HepG2 (cell line): ENCODE data around the gene BRCA1. TPM values are rescaled to one million over a fixed set of nuclear protein-coding genes. Genes with fewer than 3 reads are reported as not detected.

Source experiments
- ATAC-seq: fragments of 200-7000 bp; cut with Tn5 transposase; 3 replicates; pipeline ENCODE4 v1.9.1; 2020; ENCODE audit warnings: mild to moderate bottlenecking, moderate library complexity
- BruUV-seq: library from RNA; stranded (reverse); fragments of 400-500 nt; replicated peaks from 2 replicates; lab custom pipeline; 2021; lab: Mats Ljungman, UMichigan
- CTCF ChIA-PET: fragments of 300-600 bp; formaldehyde crosslinking; extraction: SDS; loops from one replicate; lab custom pipeline; 2021; ENCODE audit warnings: low total read pairs, inconsistent platforms, low intra/inter-chr PET ratio; lab: Yijun Ruan, JAX
- POLR2A ChIA-PET: fragments of 350-600 bp; sonication (Branson Sonifier 250); formaldehyde crosslinking; loops from one replicate; lab custom pipeline; 2020; ENCODE audit warnings: antibody characterized with exemption, inconsistent platforms; lab: Yijun Ruan, JAX
- DNase-seq: peaks from one replicate; pipeline ENCODE4 v3.0.0-alpha.2; 2015; ENCODE audit warnings: low spot score
- FAIRE-seq: peaks from 3 replicates; lab custom pipeline; 2011; peaks lifted over from hg19 to GRCh38; lab: Jason Lieb, UNC
- H2AFZ ChIP-seq: one replicate; pipeline ENCODE4 v1.6.1; 2011; ENCODE audit warnings: low read length, inconsistent platforms
- H3K27ac ChIP-seq: fragments of 300-600 bp; 3 replicates; pipeline ENCODE4 v1.8.0; 2011; ENCODE audit warnings: mixed run types, mild to moderate bottlenecking, mixed read lengths, low read length, inconsistent platforms; ENCODE audit not compliant: insufficient read depth; ENCODE audit errors: extremely low read length
- H3K27me3 ChIP-seq, 2 experiments: fragments of 200-600 bp in 1 of 2; 2 replicates in 1 of 2; 3 replicates in 1 of 2; pipeline versions ENCODE4 v1.6.0 to v1.8.0; 2011; ENCODE audit warnings: low read length in 2 of 2, mild to moderate bottlenecking in 2 of 2, moderate library complexity in 2 of 2, inconsistent platforms in 1 of 2; ENCODE audit not compliant: insufficient read depth in 2 of 2, control insufficient read depth in 1 of 2
- H3K36me3 ChIP-seq, 2 experiments: fragments of 200-600 bp in 1 of 2; replicated peaks in 1 of 2; 2 replicates in 1 of 2; 3 replicates in 1 of 2; pipeline versions ENCODE4 v1.5.1 to v1.8.0; 2011; ENCODE audit warnings: low read length in 2 of 2, inconsistent platforms in 1 of 2; ENCODE audit not compliant: insufficient read depth in 2 of 2, control insufficient read depth in 1 of 2
- H3K4me1 ChIP-seq: 2 replicates; pipeline ENCODE4 v1.5.1; 2012; ENCODE audit warnings: low read length, inconsistent platforms; ENCODE audit not compliant: insufficient read depth
- H3K4me2 ChIP-seq: 2 replicates; pipeline ENCODE4 v1.6.0; 2011; ENCODE audit warnings: low read depth, low read length, inconsistent platforms
- H3K4me3 ChIP-seq, 3 experiments: fragments of 200-600 bp in 1 of 3; sonication (generic), shearing (Covaris generic) in 1 of 3; replicated peaks in 1 of 3; 2 replicates each; pipeline ENCODE4 v1.5.1; 2011 to 2016; ENCODE audit warnings: low read length in 3 of 3, inconsistent platforms in 2 of 3, low read depth in 2 of 3, mild to moderate bottlenecking in 2 of 3, control low read depth in 1 of 3, mixed read lengths in 1 of 3; ENCODE audit not compliant: insufficient read depth in 1 of 3
- H3K79me2 ChIP-seq: one replicate; pipeline ENCODE4 v1.6.1; 2011; ENCODE audit warnings: low read length, inconsistent platforms; ENCODE audit not compliant: insufficient read depth
- H3K9ac ChIP-seq: 2 replicates; pipeline ENCODE4 v1.6.0; 2011; ENCODE audit warnings: mild to moderate bottlenecking, low read depth, low read length, inconsistent platforms; ENCODE audit not compliant: insufficient read depth
- H3K9me3 ChIP-seq: 2 replicates; pipeline ENCODE4 v1.5.1; 2012; ENCODE audit warnings: mild to moderate bottlenecking, low read length
- H4K20me1 ChIP-seq: 2 replicates; pipeline ENCODE4 v1.6.0; 2011; ENCODE audit warnings: inconsistent platforms, mild to moderate bottlenecking, low read length, moderate library complexity; ENCODE audit not compliant: insufficient read depth
- KMT2A ChIP-seq: sonication (generic); formaldehyde crosslinking; IDR thresholded peaks from 2 replicates; pipeline ENCODE4 v1.4.0; 2020; ENCODE audit warnings: missing genetic modification reagents
- MTA1 ChIP-seq: sonication (generic); formaldehyde crosslinking; IDR thresholded peaks from 2 replicates; pipeline ENCODE4 v1.4.0; 2020; ENCODE audit warnings: missing genetic modification reagents, mild to moderate bottlenecking, borderline replicate concordance
- SAFB2 ChIP-seq: sonication (generic); formaldehyde crosslinking; IDR thresholded peaks from 2 replicates; pipeline ENCODE4 v1.5.1; 2020; ENCODE audit warnings: missing genetic modification reagents, low read depth, mild to moderate bottlenecking, borderline replicate concordance
- SAP130 ChIP-seq: IDR thresholded peaks from 2 replicates; pipeline ENCODE4 v1.6.1; 2016; ENCODE audit warnings: low read depth
- SOX5 ChIP-seq: IDR thresholded peaks from 2 replicates; pipeline ENCODE4 v1.6.1; 2016; ENCODE audit warnings: borderline replicate concordance
- TBP ChIP-seq: sonication (generic); formaldehyde crosslinking; IDR thresholded peaks from 2 replicates; pipeline ENCODE4 v1.5.0; 2020; ENCODE audit warnings: missing genetic modification reagents
- ZNF253 ChIP-seq: sonication (generic); formaldehyde crosslinking; IDR thresholded peaks from 2 replicates; pipeline ENCODE4 v1.8.0; 2022; ENCODE audit warnings: mild to moderate bottlenecking, missing genetic modification reagents, borderline replicate concordance
- ZNF282 ChIP-seq: fragments of 450-650 bp; IDR thresholded peaks from 2 replicates; pipeline ENCODE4 v1.6.1; 2018; ENCODE audit not compliant: partially characterized antibody
- ZNF563 ChIP-seq: sonication (generic); formaldehyde crosslinking; IDR thresholded peaks from 2 replicates; pipeline ENCODE4 v1.8.0; 2022; ENCODE audit warnings: mild to moderate bottlenecking, moderate library complexity, missing genetic modification reagents
- WGBS: methylation state at CpG from one replicate; pipeline ENCODE4 v1.1.6; 2017; ENCODE audit warnings: low lambda C conversion rate; 5-methylcytosine and 5-hydroxymethylcytosine counted together
- in situ Hi-C: cut with HindIII; loops from 2 replicates; pipeline ENCODE4 v1.10.0; 2017; ENCODE audit warnings: low pct_unique_long_range_greater_than_20kb; ENCODE audit not compliant: extremely low pct_ligation_motif_present
- intact Hi-C: fragments of 100-400 bp; cut with micrococcal nuclease; formaldehyde crosslinking; loops from one replicate; pipeline ENCODE4 v1.10.0; 2022; ENCODE audit not compliant: unreplicated experiment
- polyA plus RNA-seq, 8 experiments: library from polyadenylated mRNA; depleted of rRNA in 3 of 8; stranded (reverse) in 7 of 8; unstranded in 1 of 8; fragments of >200 nt; fragmentation: Illumina TruSeq in 4 of 8; extraction: Trizol in 4 of 8; gene quantifications; 2 replicates each; pipeline versions ENCODE4 v1.2.1 to v1.2.3, GENCODE V29; 2011 to 2016; ENCODE audit warnings: low read depth in 4 of 8, missing spikeins in 1 of 8, mixed read lengths in 1 of 8; ENCODE audit not compliant: insufficient read depth in 1 of 8
- total RNA-seq, 5 experiments: library from RNA; depleted of rRNA; stranded (reverse); fragments of >200 nt; fragmentation: Illumina TruSeq; extraction: Trizol; gene quantifications; 2 replicates each; pipeline ENCODE4 v1.2.3, GENCODE V29; 2016; ENCODE audit warnings: low read depth in 1 of 5
- TF ChIP-seq, protein P1 (sequence below): sonication (generic); formaldehyde crosslinking; IDR thresholded peaks from 2 replicates; pipeline ENCODE4 v1.4.0; 2020; ENCODE audit warnings: missing genetic modification reagents
- TF ChIP-seq, protein P2 (sequence below): sonication (generic); formaldehyde crosslinking; IDR thresholded peaks from 2 replicates; pipeline ENCODE4 v1.8.0; 2022; ENCODE audit warnings: mild to moderate bottlenecking, missing genetic modification reagents, borderline replicate concordance
- TF ChIP-seq, protein P3 (sequence below): sonication (generic); formaldehyde crosslinking; IDR thresholded peaks from 2 replicates; pipeline ENCODE4 v1.4.0; 2020; ENCODE audit warnings: low read depth, mild to moderate bottlenecking, missing genetic modification reagents

Gene BRCA1
- total and polyA plus RNA-seq, 2 of the 13 experiments (the other 11 are each of a cell fraction or from before 2014, with no cell fraction given): 13.3 to 37.5 TPM

DNA sequence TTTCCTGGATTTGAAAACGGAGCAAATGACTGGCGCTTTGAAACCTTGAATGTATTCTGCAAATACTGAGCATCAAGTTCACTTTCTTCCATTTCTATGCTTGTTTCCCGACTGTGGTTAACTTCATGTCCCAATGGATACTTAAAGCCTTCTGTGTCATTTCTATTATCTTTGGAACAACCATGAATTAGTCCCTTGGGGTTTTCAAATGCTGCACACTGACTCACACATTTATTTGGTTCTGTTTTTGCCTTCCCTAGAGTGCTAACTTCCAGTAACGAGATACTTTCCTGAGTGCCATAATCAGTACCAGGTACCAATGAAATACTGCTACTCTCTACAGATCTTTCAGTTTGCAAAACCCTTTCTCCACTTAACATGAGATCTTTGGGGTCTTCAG is 32.3 kb downstream of the BRCA1 start:
- TF ChIP-seq KMT2A (CRISPR knock-in tag) (no peak), ZNF563 (CRISPR knock-in tag) (no peak), MTA1 (CRISPR knock-in tag) (no peak), ZNF282 (no peak), SAFB2 (CRISPR knock-in tag) (no peak), SAP130 (CRISPR knock-in tag) (no peak), SOX5 (CRISPR knock-in tag) (no peak), ZNF253 (CRISPR knock-in tag) (no peak), TBP (no peak)
- TF ChIP-seq, protein P1, sequence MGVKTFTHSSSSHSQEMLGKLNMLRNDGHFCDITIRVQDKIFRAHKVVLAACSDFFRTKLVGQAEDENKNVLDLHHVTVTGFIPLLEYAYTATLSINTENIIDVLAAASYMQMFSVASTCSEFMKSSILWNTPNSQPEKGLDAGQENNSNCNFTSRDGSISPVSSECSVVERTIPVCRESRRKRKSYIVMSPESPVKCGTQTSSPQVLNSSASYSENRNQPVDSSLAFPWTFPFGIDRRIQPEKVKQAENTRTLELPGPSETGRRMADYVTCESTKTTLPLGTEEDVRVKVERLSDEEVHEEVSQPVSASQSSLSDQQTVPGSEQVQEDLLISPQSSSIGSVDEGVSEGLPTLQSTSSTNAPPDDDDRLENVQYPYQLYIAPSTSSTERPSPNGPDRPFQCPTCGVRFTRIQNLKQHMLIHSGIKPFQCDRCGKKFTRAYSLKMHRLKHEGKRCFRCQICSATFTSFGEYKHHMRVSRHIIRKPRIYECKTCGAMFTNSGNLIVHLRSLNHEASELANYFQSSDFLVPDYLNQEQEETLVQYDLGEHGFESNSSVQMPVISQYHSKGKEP (CRISPR knock-in tag): no peak
- TF ChIP-seq, protein P2, sequence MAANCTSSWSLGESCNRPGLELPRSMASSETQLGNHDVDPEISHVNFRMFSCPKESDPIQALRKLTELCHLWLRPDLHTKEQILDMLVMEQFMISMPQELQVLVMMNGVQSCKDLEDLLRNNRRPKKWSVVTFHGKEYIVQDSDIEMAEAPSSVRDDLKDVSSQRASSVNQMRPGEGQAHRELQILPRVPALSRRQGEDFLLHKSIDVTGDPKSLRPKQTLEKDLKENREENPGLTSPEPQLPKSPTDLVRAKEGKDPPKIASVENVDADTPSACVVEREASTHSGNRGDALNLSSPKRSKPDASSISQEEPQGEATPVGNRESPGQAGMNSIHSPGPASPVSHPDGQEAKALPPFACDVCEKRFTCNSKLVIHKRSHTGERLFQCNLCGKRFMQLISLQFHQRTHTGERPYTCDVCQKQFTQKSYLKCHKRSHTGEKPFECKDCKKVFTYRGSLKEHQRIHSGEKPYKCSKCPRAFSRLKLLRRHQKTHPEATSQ (CRISPR knock-in tag): no peak
- TF ChIP-seq, protein P3, sequence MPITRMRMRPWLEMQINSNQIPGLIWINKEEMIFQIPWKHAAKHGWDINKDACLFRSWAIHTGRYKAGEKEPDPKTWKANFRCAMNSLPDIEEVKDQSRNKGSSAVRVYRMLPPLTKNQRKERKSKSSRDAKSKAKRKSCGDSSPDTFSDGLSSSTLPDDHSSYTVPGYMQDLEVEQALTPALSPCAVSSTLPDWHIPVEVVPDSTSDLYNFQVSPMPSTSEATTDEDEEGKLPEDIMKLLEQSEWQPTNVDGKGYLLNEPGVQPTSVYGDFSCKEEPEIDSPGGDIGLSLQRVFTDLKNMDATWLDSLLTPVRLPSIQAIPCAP (CRISPR knock-in tag): no peak
- Histone ChIP-seq H4K20me1 (no peaks in the 10 kb centered on the region), H3K4me1 (no peaks in the 10 kb centered on the region), H2AFZ (no peak overlapping the region), H3K9ac (no peak overlapping the region), H3K79me2 (no peaks in the 10 kb centered on the region), H3K27me3 (no peaks in the 10 kb centered on the region), H3K27ac (no peak overlapping the region), H3K36me3 (peaks cover 15 to 46% of the 10 kb centered on the region in 2 experiments), H3K4me2 (no peak overlapping the region), H3K9me3 (no peaks in the 10 kb centered on the region), H3K4me3 (no peak overlapping the region)
- WGBS: 67% methylated on average over 4 of the region's 4 CpGs
- in situ Hi-C loops (no loop called here), intact Hi-C loops (no loop called here)
- no peak for ATAC-seq
- DNase-seq: no peak
- no TSS peak for BruUV-seq
- CTCF ChIA-PET: no interaction called here
- POLR2A ChIA-PET: no interaction called here
- no peak for FAIRE-seq
